Fibroblast of mammary gland (primary cell): ENCODE results near the gene MPHOSPH6.

ENCODE experiments used
- DNase-seq: peaks from one replicate; pipeline ENCODE4 v3.0.0-alpha.2; 2010; ENCODE audit warnings: low read depth
- H3K4me3 ChIP-seq: 2 replicates; pipeline ENCODE4 v1.5.1; 2011; ENCODE audit warnings: low read depth, mild to moderate bottlenecking, low read length, moderate library complexity; ENCODE audit not compliant: control insufficient read depth
- TF ChIP-seq, protein P1 (sequence below): conservative IDR thresholded peaks from 2 replicates; pipeline ENCODE4 v1.5.1; 2011; ENCODE audit warnings: low read depth, low read length, inconsistent platforms; ENCODE audit not compliant: control insufficient read depth, insufficient read depth

MPHOSPH6 gene

GRCh38 chr16:82184213-82184612 lies 14.2 kb upstream of the MPHOSPH6 start:
- H3K4me3 ChIP-seq = no peak overlapping the region
- TF ChIP-seq, protein P1, sequence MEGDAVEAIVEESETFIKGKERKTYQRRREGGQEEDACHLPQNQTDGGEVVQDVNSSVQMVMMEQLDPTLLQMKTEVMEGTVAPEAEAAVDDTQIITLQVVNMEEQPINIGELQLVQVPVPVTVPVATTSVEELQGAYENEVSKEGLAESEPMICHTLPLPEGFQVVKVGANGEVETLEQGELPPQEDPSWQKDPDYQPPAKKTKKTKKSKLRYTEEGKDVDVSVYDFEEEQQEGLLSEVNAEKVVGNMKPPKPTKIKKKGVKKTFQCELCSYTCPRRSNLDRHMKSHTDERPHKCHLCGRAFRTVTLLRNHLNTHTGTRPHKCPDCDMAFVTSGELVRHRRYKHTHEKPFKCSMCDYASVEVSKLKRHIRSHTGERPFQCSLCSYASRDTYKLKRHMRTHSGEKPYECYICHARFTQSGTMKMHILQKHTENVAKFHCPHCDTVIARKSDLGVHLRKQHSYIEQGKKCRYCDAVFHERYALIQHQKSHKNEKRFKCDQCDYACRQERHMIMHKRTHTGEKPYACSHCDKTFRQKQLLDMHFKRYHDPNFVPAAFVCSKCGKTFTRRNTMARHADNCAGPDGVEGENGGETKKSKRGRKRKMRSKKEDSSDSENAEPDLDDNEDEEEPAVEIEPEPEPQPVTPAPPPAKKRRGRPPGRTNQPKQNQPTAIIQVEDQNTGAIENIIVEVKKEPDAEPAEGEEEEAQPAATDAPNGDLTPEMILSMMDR = no peak
- DNase-seq = no peak

GRCh38 chr16:82183004-82183397 lies 13.0 kb upstream of the MPHOSPH6 start:
- TF ChIP-seq, protein P1 = no peak
- no peak for DNase-seq
- no peak overlapping the region for H3K4me3 ChIP-seq

DNA sequence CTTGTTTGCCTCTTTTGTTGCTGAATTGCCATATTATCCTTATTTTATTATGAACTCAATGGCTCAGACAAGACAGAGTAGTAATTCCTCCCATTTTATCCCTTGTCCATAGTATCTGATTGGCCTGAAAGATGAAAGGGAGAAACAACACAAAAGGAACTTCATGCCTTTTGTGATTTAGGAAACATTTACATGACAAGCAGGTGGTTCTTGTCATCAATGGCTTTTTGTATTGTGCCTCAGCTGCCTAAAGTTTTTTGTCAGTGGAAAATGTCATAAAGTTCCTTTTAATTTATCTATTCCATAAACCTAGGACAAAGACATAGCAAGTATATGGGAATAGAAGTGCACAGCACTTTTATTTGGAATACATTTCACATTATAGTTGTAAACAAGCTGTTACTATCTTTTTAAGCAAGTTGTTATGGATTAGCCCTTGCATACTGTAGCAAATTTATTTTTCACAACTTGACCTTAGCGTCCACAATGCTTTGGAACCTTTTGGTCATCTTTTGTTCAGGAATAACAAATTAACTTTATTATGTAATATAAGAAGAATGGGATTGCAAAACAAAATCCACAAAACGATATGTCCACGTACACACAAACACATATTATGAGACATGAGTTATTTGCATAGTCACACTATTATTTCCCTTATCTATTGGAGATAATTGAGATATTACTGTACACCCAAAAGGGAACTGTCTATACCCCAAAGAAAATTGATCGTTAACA lies 12.4 kb upstream of the MPHOSPH6 start:
- TF ChIP-seq, protein P1 = no peak
- no peak for DNase-seq
- no peak overlapping the region for H3K4me3 ChIP-seq

DNA sequence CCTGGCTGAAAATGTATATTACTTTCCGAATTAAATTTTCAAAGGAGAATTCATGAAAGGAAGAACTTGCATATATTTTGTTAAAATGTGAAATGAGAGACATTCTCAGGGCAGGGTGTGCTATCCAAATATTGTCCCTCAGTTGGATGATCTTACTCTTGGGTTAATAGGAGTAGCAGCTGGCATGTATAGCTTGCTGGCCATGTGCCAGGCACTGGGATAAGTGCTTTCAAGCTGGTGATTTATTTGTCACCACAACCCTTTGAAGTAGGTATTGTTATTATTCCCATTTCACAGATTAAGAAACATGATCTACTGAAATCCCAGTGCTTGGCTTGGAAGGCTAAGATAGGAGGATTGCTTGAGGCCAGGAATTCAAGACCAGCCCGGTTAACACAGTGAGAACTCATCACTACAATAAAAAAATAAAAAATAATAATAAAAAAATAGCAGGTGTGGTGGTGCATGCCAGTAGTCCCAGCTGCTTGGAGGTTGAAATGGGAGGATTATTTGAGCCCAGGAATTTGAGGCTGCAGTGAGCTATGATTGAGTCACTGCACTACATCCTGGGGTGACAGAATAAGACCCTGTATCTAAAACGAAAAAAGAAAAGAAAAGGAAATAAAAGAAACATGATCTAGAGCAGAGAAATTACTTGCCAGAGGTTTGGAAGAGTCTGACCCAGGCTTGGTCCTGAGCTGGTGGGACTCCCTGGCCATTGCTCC lies 11.6 kb upstream of the MPHOSPH6 start:
- TF ChIP-seq, protein P1 = no peak
- no peak overlapping the region for H3K4me3 ChIP-seq
- DNase-seq = no peak

GRCh38 chr16:82178352-82178751 lies 8.3 kb upstream of the MPHOSPH6 start:
- TF ChIP-seq, protein P1 = no peak
- DNase-seq = no peak
- H3K4me3 ChIP-seq = no peak overlapping the region

DNA sequence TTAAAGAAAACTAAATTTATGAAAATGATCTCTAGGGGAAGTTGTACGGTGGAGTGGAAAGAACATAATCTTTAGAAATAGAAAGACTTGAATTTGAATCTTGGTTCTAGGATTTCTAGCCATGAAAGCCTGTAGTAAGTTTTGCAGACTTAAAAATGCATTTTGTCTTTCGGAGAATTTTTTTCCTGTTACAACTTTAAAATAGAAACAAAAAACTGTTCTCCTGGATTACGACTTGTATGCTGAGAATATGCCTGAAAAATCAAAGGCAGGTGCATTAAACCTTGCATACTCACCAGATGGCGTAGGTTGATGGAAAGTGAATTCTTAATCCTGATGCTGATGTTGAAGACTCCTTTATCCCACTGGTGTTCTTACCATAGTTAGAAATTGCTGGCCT lies 7.5 kb upstream of the MPHOSPH6 start:
- no peak overlapping the region for H3K4me3 ChIP-seq
- DNase-seq = no peak
- TF ChIP-seq, protein P1 = no peak
